NK-92 (cell line): ENCODE data around the gene GLT1D1.

Experiments used
- DNase-seq: peaks from one replicate; lab custom pipeline; 2025; ENCODE audit not compliant: unreplicated experiment; lab: John Stamatoyannopoulos, UW

The GLT1D1 gene

GRCh38 chr12:128992550-128992949 lies 139.3 kb downstream of the GLT1D1 start:
- DNase-seq: no peak

- DNase-seq: no peak
These were observed 141.6 kb downstream of the GLT1D1 start for GRCh38 chr12:128994856-128995255.

GRCh38 chr12:128995619-128996018 lies 142.3 kb downstream of the GLT1D1 start:
- no peak for DNase-seq

- no peak for DNase-seq
These were observed 148.5 kb downstream of the GLT1D1 start for GRCh38 chr12:129001826-129002225.

GRCh38 chr12:129002427-129002826 lies 149.1 kb downstream of the GLT1D1 start:
- DNase-seq: no peak

GRCh38 chr12:129005416-129005815 lies 152.1 kb downstream of the GLT1D1 start:
- DNase-seq: no peak

- no peak for DNase-seq
These were observed 152.6 kb downstream of the GLT1D1 start for GRCh38 chr12:129005829-129006228.

- no peak for DNase-seq
These were observed 156.8 kb downstream of the GLT1D1 start for GRCh38 chr12:129009833-129010622.

GRCh38 chr12:129016159-129016558 lies 162.9 kb downstream of the GLT1D1 start:
- DNase-seq: no peak

- no peak for DNase-seq
These were observed 171.8 kb downstream of the GLT1D1 start for GRCh38 chr12:129025055-129025454.

- DNase-seq: no peak
These were observed 175.6 kb downstream of the GLT1D1 start for GRCh38 chr12:129028844-129029243.
